ENCODE measurements around the gene MYOM1.

Gene MYOM1

GRCh38 chr18:3154214-3154613, 65.6 kb downstream of the MYOM1 start:
- TF ChIP-seq, protein P1, sequence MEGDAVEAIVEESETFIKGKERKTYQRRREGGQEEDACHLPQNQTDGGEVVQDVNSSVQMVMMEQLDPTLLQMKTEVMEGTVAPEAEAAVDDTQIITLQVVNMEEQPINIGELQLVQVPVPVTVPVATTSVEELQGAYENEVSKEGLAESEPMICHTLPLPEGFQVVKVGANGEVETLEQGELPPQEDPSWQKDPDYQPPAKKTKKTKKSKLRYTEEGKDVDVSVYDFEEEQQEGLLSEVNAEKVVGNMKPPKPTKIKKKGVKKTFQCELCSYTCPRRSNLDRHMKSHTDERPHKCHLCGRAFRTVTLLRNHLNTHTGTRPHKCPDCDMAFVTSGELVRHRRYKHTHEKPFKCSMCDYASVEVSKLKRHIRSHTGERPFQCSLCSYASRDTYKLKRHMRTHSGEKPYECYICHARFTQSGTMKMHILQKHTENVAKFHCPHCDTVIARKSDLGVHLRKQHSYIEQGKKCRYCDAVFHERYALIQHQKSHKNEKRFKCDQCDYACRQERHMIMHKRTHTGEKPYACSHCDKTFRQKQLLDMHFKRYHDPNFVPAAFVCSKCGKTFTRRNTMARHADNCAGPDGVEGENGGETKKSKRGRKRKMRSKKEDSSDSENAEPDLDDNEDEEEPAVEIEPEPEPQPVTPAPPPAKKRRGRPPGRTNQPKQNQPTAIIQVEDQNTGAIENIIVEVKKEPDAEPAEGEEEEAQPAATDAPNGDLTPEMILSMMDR (IDR thresholded peaks at IDR 0.05; ENCODE audit: extremely low read depth, missing control alignments), result no peak

DNA sequence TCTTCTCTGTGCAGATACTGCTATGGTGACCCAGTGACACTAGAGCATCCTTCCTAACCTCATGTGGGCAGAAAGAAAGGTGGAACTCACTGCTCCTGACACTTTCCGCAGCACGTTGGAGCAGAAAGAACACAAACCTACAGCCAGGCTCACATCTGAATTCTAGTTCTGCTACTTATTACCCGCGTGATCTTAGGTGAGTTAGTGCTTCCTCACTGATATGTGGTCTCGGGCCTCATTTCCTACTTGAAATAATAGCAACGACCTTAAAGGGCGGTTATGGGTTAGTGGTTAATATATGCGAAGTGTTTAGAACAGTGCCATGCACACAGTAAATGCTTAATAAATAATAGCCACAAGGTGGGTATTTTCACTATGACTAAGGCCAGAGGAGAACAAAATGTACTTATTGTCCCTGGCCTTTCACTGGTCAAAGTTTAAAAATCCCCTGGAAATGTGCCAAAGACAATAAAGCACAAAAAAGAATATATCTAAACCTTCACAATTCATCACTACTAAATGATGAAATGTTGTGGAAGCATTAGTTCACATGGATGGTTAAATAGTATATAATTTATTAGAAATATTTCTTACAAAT, 66.6 kb downstream of the MYOM1 start:
- TF ChIP-seq, protein P1 (IDR thresholded peaks at IDR 0.05; ENCODE audit: extremely low read depth, missing control alignments), result no peak
- no peak for DNase-seq (ENCODE audit: low spot score)

More at GRCh38 chr18:3154214-3154613, 65.6 kb downstream of the MYOM1 start:
- no peak for DNase-seq (ENCODE audit: low spot score)

DNA sequence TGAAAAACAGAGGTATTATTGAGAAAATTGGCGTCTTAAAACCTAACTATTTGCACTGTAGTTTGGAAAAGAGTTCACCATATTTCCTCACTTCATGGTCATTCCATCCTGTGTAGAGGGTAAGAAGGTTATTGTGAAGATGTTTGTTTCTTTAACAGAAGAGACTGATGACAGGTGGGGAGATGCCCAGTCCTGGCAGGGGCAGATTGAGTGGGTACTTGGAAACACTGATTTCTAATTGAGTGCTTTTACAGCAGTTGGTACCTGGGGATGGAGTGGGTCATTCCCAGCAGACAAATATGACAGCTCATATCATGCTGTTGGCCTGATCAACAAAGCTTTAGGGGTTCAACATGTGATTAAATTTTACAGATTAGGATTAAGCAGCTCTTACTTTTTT, 67.5 kb downstream of the MYOM1 start:
- TF ChIP-seq, protein P1 (IDR thresholded peaks at IDR 0.05; ENCODE audit: extremely low read depth, missing control alignments), result no peak
- no peak for DNase-seq (ENCODE audit: low spot score)

DNA sequence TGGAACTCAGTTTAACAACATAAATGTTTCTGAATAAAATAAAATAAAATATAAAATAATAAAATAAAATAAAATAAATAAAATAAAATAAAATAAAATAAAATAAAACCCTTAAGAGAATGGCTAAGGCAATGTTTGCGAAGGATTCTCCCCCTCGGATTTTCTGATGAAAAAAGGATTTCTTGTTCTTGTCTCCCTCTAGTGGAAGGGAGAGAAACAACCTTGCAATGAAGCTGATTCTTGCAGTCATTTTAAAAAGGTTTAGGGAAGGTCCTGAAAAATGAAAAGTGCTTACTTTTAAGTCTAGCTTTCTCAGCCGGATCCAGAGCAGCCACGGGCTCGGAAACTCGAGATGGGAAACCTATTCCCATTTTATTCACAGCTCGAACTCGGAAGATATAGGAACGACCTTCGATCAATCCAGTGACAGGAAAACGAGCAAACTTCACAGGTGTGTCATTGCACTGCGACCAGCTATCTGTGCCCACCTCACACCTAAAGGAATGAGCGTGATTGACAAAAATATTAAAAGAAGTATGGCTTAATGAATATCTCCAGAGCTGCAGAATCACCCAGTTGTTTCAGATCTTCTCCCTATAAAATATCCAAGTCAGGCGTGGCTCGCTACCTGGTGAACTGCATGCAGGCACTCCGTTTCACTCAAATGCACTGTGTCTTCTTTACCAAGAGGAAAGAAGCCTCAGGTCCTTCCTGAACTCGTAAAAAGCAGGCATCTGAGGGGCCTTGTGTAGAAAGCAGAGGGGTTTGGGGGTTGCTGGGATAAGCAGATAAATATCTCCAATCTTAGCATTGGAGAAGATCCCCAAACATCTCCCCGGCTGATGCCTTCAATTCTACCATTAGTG, 68.1 kb downstream of the MYOM1 start:
- TF ChIP-seq, protein P1 (IDR thresholded peaks at IDR 0.05; ENCODE audit: extremely low read depth, missing control alignments), result peak; percentile 35
- DNase-seq (ENCODE audit: low spot score), result peak; percentile 60

DNA sequence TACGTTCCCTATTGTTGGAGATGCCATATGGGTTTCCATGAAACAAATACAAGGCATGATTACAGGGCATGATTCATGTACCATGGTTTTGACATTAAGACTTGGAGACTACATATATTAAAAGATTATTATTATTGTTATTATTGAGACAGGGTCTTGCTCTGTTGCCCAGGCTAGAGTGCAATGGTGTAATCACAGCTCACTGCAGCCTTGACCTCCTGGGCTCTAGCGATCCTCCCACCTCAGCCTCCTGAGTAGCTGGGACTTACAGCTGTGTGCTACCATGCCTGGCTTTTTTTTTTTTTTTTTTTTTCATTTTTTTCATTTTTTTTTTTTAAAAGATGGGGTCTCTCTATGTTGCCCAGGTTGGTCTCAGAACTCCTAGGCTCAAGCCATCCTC, 69.1 kb downstream of the MYOM1 start:
- DNase-seq (ENCODE audit: low spot score), result no peak
- TF ChIP-seq, protein P1 (IDR thresholded peaks at IDR 0.05; ENCODE audit: extremely low read depth, missing control alignments), result no peak

- TF ChIP-seq, protein P1 (IDR thresholded peaks at IDR 0.05; ENCODE audit: extremely low read depth, missing control alignments), result no peak
- DNase-seq (ENCODE audit: low spot score), result no peak
Observed at GRCh38 chr18:3150274-3150673, 69.5 kb downstream of the MYOM1 start.

GRCh38 chr18:3148930-3149535, 70.7 kb downstream of the MYOM1 start:
- TF ChIP-seq, protein P1 (IDR thresholded peaks at IDR 0.05; ENCODE audit: extremely low read depth, missing control alignments), result no peak
- DNase-seq (ENCODE audit: low spot score), result no peak
